OCI-LY3 (cell line): ENCODE results near the gene SLC25A23.

ENCODE experiments used
- H2AFZ ChIP-seq: fragments of 200-600, 300-600 bp; shearing (Covaris generic); 2 replicates; pipeline ENCODE4 v1.6.0; 2014; ENCODE audit warnings: antibody characterized with exemption, low read depth, low read length
- H3K27ac ChIP-seq: fragments of 200-600, 300-600 bp; sonication (generic); 2 replicates; pipeline ENCODE4 v1.5.1; 2014; ENCODE audit warnings: mild to moderate bottlenecking, low read length, moderate library complexity, mixed read lengths
- H3K27me3 ChIP-seq: fragments of 200-600, 300-600 bp; sonication (generic); 2 replicates; pipeline ENCODE4 v1.6.1; 2014; ENCODE audit warnings: low read depth, low read length, mixed read lengths
- H3K36me3 ChIP-seq: fragments of 200-600, 300-600 bp; sonication (generic); replicated peaks from 2 replicates; pipeline ENCODE3; 2014; ENCODE audit warnings: low read depth, low read length, mixed read lengths
- H3K4me1 ChIP-seq: fragments of 300-600, 200-600 bp; sonication (generic); 2 replicates; pipeline ENCODE4 v1.6.1; 2014; ENCODE audit warnings: low read length, mixed read lengths
- H3K4me2 ChIP-seq: fragments of 200-600, 300-600 bp; sonication (generic); 2 replicates; pipeline ENCODE4 v1.6.1; 2014; ENCODE audit warnings: low read length, mixed read lengths
- H3K4me3 ChIP-seq: fragments of 300-600, 200-600 bp; sonication (generic); 2 replicates; pipeline ENCODE4 v1.5.1; 2014; ENCODE audit warnings: antibody characterized with exemption, mild to moderate bottlenecking, low read length, moderate library complexity
- H3K79me2 ChIP-seq: fragments of 300-600, 200-600 bp; shearing (Covaris generic); 2 replicates; pipeline ENCODE4 v1.6.1; 2014; ENCODE audit warnings: mild to moderate bottlenecking, low read length, mixed read lengths
- H3K9ac ChIP-seq: fragments of 300-600, 200-600 bp; shearing (Covaris generic); 2 replicates; pipeline ENCODE4 v1.6.0; 2014; ENCODE audit warnings: mild to moderate bottlenecking, low read length, moderate library complexity
- H3K9me3 ChIP-seq: fragments of 200-600, 300-600 bp; shearing (Covaris generic); 2 replicates; pipeline ENCODE4 v1.6.1; 2014; ENCODE audit warnings: low read length, mixed read lengths; ENCODE audit not compliant: insufficient read depth
- H4K20me1 ChIP-seq: fragments of 200-600, 300-600 bp; sonication (generic); 2 replicates; pipeline ENCODE4 v1.6.1; 2016; ENCODE audit warnings: low read length, mixed read lengths; ENCODE audit not compliant: insufficient read depth
- CTCF ChIP-seq: fragments of 200-600, 300-600 bp; sonication (generic); IDR thresholded peaks from 2 replicates; pipeline ENCODE4 v1.5.1; 2014; ENCODE audit warnings: antibody characterized with exemption, low read length, low read depth
- EZH2phosphoT487 ChIP-seq: fragments of 200-600 bp; shearing (Covaris generic); IDR thresholded peaks from 2 replicates; pipeline ENCODE4 v1.6.1; 2018; ENCODE audit warnings: antibody characterized with exemption, mixed run types, low read depth

SLC25A23 gene

GRCh38 chr19:6466526-6467248 lies 7.1 kb upstream of the SLC25A23 start:
- Histone ChIP-seq H3K4me1 (peaks cover 46% of the 10 kb centered on the region), H3K36me3 (peaks cover 47% of the 10 kb centered on the region), H4K20me1 (no peaks in the 10 kb centered on the region), H3K27me3 (no peaks in the 10 kb centered on the region), H3K4me2 (no peak overlapping the region), H3K27ac (peak overlapping the region; percentile 92; the same call in 1 of the 2 replicates), H3K4me3 (no peak overlapping the region), H2AFZ (no peak overlapping the region), H3K9ac (no peak overlapping the region), H3K79me2 (peaks cover 32% of the 10 kb centered on the region), H3K9me3 (no peaks in the 10 kb centered on the region)
- TF ChIP-seq EZH2phosphoT487 (no peak), CTCF (no peak)

- H3K36me3 ChIP-seq = peaks cover 43% of the 10 kb centered on the region
- peak overlapping the region; percentile 82 for H3K4me2 ChIP-seq
- peaks cover 48% of the 10 kb centered on the region for H3K4me1 ChIP-seq
- no peaks in the 10 kb centered on the region for H4K20me1 ChIP-seq
- peak overlapping the region; percentile 92 for H3K27ac ChIP-seq
- H2AFZ ChIP-seq = no peak overlapping the region
- H3K79me2 ChIP-seq = peaks cover 32% of the 10 kb centered on the region
- TF ChIP-seq EZH2phosphoT487 (no peak), CTCF (no peak)
- H3K27me3 ChIP-seq = no peaks in the 10 kb centered on the region
- H3K4me3 ChIP-seq = peak overlapping the region; percentile 83
- H3K9ac ChIP-seq = peak overlapping the region; percentile 92
- H3K9me3 ChIP-seq = no peaks in the 10 kb centered on the region
Measured at GRCh38 chr19:6465663-6466062, 6.1 kb upstream of the SLC25A23 start.

DNA sequence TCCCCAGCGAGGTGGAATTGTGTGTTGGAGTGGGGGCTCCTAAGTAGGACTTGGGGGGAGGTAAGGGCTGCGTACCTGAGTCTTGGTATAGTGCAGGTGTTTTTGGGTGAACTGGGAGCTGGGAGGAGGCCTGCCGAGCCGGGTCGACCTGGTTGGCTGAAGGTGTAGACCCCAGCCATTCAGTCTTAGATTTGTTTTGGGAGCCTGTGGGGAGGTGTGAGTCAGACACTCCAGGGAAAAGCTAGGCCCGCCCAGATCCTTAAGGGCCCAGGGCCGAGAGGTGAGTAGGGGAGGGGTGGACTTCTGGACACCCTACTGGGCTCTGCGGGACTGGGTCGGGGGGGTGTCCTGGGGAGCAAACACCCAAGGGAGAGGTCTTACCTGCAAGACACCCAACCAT lies 5.4 kb upstream of the SLC25A23 start:
- H3K36me3 ChIP-seq = peaks cover 40% of the 10 kb centered on the region
- H2AFZ ChIP-seq = no peak overlapping the region
- H3K4me2 ChIP-seq = peak overlapping the region; percentile 82
- no peaks in the 10 kb centered on the region for H3K9me3 ChIP-seq
- peaks cover 48% of the 10 kb centered on the region for H3K4me1 ChIP-seq
- H3K9ac ChIP-seq = peak overlapping the region; percentile 92
- H3K4me3 ChIP-seq = peak overlapping the region; percentile 83
- H3K27ac ChIP-seq = peak overlapping the region; percentile 92
- H3K79me2 ChIP-seq = peaks cover 32% of the 10 kb centered on the region
- no peaks in the 10 kb centered on the region for H4K20me1 ChIP-seq
- H3K27me3 ChIP-seq = no peaks in the 10 kb centered on the region
- no peak for TF ChIP-seq EZH2phosphoT487
- TF ChIP-seq CTCF = no peak

DNA sequence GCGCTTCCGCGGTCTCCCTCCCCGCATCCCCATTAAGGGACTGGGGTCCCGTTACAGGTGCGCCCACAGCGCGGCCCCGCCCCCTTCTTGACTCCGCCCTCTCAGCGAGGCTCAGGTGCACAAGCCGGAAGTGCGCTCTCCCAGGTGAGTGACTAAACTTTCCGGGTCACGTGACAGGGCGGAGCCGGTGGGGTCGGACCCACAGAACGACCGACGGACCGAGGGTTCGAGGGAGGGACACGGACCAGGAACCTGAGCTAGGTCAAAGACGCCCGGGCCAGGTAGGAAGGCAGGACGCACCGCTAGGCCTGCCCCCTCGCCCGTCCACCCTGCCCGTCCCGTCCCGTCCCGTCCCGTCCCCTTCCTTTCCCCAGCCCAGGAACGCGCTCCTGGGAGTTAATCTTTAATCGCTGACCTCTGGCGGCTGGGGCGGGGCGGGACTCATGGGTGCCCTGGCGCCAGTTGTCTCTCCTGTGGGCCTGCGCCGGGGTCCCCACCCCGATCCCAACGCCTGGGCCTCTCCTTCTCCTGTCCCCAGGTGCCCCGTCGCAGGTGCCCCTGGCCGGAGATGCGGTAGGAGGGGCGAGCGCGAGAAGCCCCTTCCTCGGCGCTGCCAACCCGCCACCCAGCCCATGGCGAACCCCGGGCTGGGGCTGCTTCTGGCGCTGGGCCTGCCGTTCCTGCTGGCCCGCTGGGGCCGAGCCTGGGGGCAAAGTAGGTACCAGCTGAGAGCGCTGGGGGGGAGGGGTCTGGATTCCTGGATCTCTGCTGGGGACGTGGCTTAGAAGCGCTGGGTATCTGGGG lies 4.7 kb upstream of the SLC25A23 start, which contains the start of gene CRB3:
CRB3 (plus strand) TSS at position 202 of the 804 bp plus-strand sequence; CDS start at position 633, 431 bp downstream.
- Histone ChIP-seq H3K27ac (peak within 1 kb of the TSS; percentile 92), H3K4me3 (peak within 1 kb of the TSS; percentile 83), H3K9ac (peak within 1 kb of the TSS; percentile 92), H3K79me2 (peaks cover 36% of the 10 kb centered on the region), H3K27me3 (no peaks in the 10 kb centered on the region), H3K9me3 (no peaks in the 10 kb centered on the region), H3K4me2 (peak within 1 kb of the TSS; percentile 82), H3K36me3 (peaks cover 34% of the 10 kb centered on the region), H4K20me1 (no peaks in the 10 kb centered on the region), H2AFZ (no peak within 1 kb of the TSS; the same call in 1 of the 2 replicates), H3K4me1 (peaks cover 48% of the 10 kb centered on the region)
- no peak for TF ChIP-seq EZH2phosphoT487
- no peak for TF ChIP-seq CTCF
